Loucy (cell line): ENCODE data around the gene SRCIN1.
"Not testable (repeated sequence)": the region's sequence is repeated elsewhere in the genome, so short reads cannot be mapped to it uniquely, and the experiment has no call there.

ENCODE experiments used
- H2AFZ ChIP-seq: fragments of 200-600 bp; sonication (generic); 2 replicates; pipeline ENCODE4 v1.6.0; 2016; ENCODE audit warnings: antibody characterized with exemption, mild to moderate bottlenecking, low read length, moderate library complexity
- H3F3A ChIP-seq: fragments of 200-600 bp; 2 replicates; pipeline ENCODE4 v1.6.0; 2016; ENCODE audit warnings: antibody characterized with exemption, low read depth, mild to moderate bottlenecking
- H3K27me3 ChIP-seq: fragments of 200-600 bp; sonication (generic); 2 replicates; pipeline ENCODE4 v1.6.1; 2014; ENCODE audit warnings: low read length, mild to moderate bottlenecking; ENCODE audit not compliant: insufficient read depth, poor library complexity, severe bottlenecking
- H3K36me3 ChIP-seq: fragments of 200-600 bp; sonication (generic); 2 replicates; pipeline ENCODE4 v1.6.1; 2016; ENCODE audit warnings: low read length; ENCODE audit not compliant: insufficient read depth
- H3K4me1 ChIP-seq: fragments of 200-600 bp; sonication (generic); 2 replicates; pipeline ENCODE4 v1.5.1; 2014; ENCODE audit warnings: low read length, mild to moderate bottlenecking; ENCODE audit not compliant: insufficient read depth, poor library complexity, severe bottlenecking
- H3K4me2 ChIP-seq: fragments of 200-600 bp; sonication (generic); 2 replicates; pipeline ENCODE4 v1.6.0; 2014; ENCODE audit warnings: antibody characterized with exemption, low read length, low read depth, mild to moderate bottlenecking; ENCODE audit not compliant: poor library complexity, severe bottlenecking
- H3K4me3 ChIP-seq: fragments of 200-600 bp; sonication (generic); 2 replicates; pipeline ENCODE4 v1.5.1; 2014; ENCODE audit warnings: low read length, mild to moderate bottlenecking, mixed read lengths; ENCODE audit not compliant: poor library complexity, severe bottlenecking
- H3K79me2 ChIP-seq: fragments of 200-600 bp; sonication (generic); 2 replicates; pipeline ENCODE4 v1.6.1; 2014; ENCODE audit warnings: low read length; ENCODE audit not compliant: insufficient read depth
- H3K9ac ChIP-seq: fragments of 200-600 bp; sonication (generic); 2 replicates; pipeline ENCODE4 v1.6.0; 2014; ENCODE audit warnings: mild to moderate bottlenecking, low read depth, low read length, moderate library complexity; ENCODE audit not compliant: poor library complexity, severe bottlenecking
- H3K9me2 ChIP-seq: fragments of 200-600 bp; sonication (generic); replicated peaks from 2 replicates; pipeline ENCODE4 v1.6.1; 2016; ENCODE audit warnings: low read depth, low read length, mixed read lengths
- H3K9me3 ChIP-seq: fragments of 200-600 bp; sonication (generic); 2 replicates; pipeline ENCODE4 v1.6.1; 2014; ENCODE audit warnings: mild to moderate bottlenecking, antibody characterized with exemption, low read length, low read depth; ENCODE audit not compliant: insufficient read depth
- H4K20me1 ChIP-seq: fragments of 200-600 bp; sonication (generic); 2 replicates; pipeline ENCODE4 v1.6.0; 2014; ENCODE audit warnings: antibody characterized with exemption, low read length, mild to moderate bottlenecking; ENCODE audit not compliant: insufficient read depth, poor library complexity, severe bottlenecking
- CTCF ChIP-seq: fragments of 200-600 bp; sonication (generic); conservative IDR thresholded peaks from 2 replicates; pipeline ENCODE4 v1.5.1; 2014; ENCODE audit warnings: mild to moderate bottlenecking, antibody characterized with exemption, low read length
- EZH2phosphoT487 ChIP-seq: fragments of 200-600 bp; IDR thresholded peaks from 2 replicates; pipeline ENCODE4 v1.6.1; 2018; ENCODE audit warnings: antibody characterized with exemption, mild to moderate bottlenecking, moderate library complexity, borderline replicate concordance

The SRCIN1 gene

GRCh38 chr17:38653679-38654078 lies 47.9 kb upstream of the SRCIN1 start:
- no peaks in the 10 kb centered on the region for H4K20me1 ChIP-seq
- no peaks in the 10 kb centered on the region for H3K36me3 ChIP-seq
- no peaks in the 10 kb centered on the region for H3K9me3 ChIP-seq
- no peaks in the 10 kb centered on the region for H3K9me2 ChIP-seq
- no peak overlapping the region for H2AFZ ChIP-seq
- H3K79me2 ChIP-seq: no peaks in the 10 kb centered on the region
- H3K4me3 ChIP-seq: no peak overlapping the region
- H3K4me2 ChIP-seq: no peak overlapping the region
- H3K4me1 ChIP-seq: peaks cover 3% of the 10 kb centered on the region
- no peaks in the 10 kb centered on the region for H3K27me3 ChIP-seq
- no peaks in the 10 kb centered on the region for H3F3A ChIP-seq
- no peak for TF ChIP-seq EZH2phosphoT487
- no peak for TF ChIP-seq CTCF
- H3K9ac ChIP-seq: no peak overlapping the region

GRCh38 chr17:38653230-38653629 lies 47.5 kb upstream of the SRCIN1 start:
- Histone ChIP-seq H3K9me2 (no peaks in the 10 kb centered on the region), H3K4me1 (no peaks in the 10 kb centered on the region), H4K20me1 (no peaks in the 10 kb centered on the region), H3K4me2 (no peak overlapping the region), H3F3A (no peaks in the 10 kb centered on the region), H3K9me3 (no peaks in the 10 kb centered on the region), H3K9ac (no peak overlapping the region), H3K79me2 (no peaks in the 10 kb centered on the region), H2AFZ (no peak overlapping the region), H3K27me3 (no peaks in the 10 kb centered on the region), H3K4me3 (no peak overlapping the region), H3K36me3 (no peaks in the 10 kb centered on the region)
- TF ChIP-seq CTCF (no peak), EZH2phosphoT487 (no peak)

GRCh38 chr17:38650653-38651173 lies 45.0 kb upstream of the SRCIN1 start:
- not testable (repeated sequence) for H3K79me2 ChIP-seq, H2AFZ ChIP-seq, H3K9me3 ChIP-seq, H3K9ac ChIP-seq, H3K27me3 ChIP-seq, H4K20me1 ChIP-seq, H3F3A ChIP-seq, H3K9me2 ChIP-seq, H3K4me1 ChIP-seq, H3K4me3 ChIP-seq, H3K4me2 ChIP-seq, H3K36me3 ChIP-seq

GRCh38 chr17:38637951-38638350 lies 32.2 kb upstream of the SRCIN1 start:
- Histone ChIP-seq H3K79me2 (no peaks in the 10 kb centered on the region), H3K4me2 (no peak overlapping the region), H3K27me3 (no peaks in the 10 kb centered on the region), H3K4me1 (no peaks in the 10 kb centered on the region), H4K20me1 (no peaks in the 10 kb centered on the region), H3F3A (no peaks in the 10 kb centered on the region), H2AFZ (no peak overlapping the region), H3K9me3 (no peaks in the 10 kb centered on the region), H3K9ac (no peak overlapping the region), H3K4me3 (no peak overlapping the region), H3K9me2 (no peaks in the 10 kb centered on the region), H3K36me3 (no peaks in the 10 kb centered on the region)
- TF ChIP-seq EZH2phosphoT487 (no peak), CTCF (no peak)
